ENCODE results near the gene CNR1.

GRCh38 chr6:88184921-88185320 lies 18.8 kb upstream of the CNR1 start:
- TF ChIP-seq POLR2AphosphoS5 (IDR thresholded peaks at IDR 0.05) = no peak
- TF ChIP-seq CTCF (IDR thresholded peaks at IDR 0.05) = no peak
- no peak for TF ChIP-seq POLR2A (IDR thresholded peaks at IDR 0.05)
